GM12875 (cell line): ENCODE results near the gene INPP5A.

ENCODE experiments used
- H3K4me3 ChIP-seq: one replicate; pipeline ENCODE4 v1.5.1; 2011; ENCODE audit warnings: low read depth, low read length, control low read depth
- CTCF ChIP-seq: IDR thresholded peaks from 2 replicates; pipeline ENCODE4 v1.5.1; 2011; ENCODE audit warnings: low read depth, mild to moderate bottlenecking, control low read depth, inconsistent platforms, low read length, moderate library complexity, borderline replicate concordance; ENCODE audit not compliant: insufficient read depth

Gene INPP5A

GRCh38 chr10:132612571-132613504 is 75.3 kb downstream of the INPP5A start:
- TF ChIP-seq CTCF, result no peak
- no peak overlapping the region for H3K4me3 ChIP-seq

GRCh38 chr10:132613566-132614348 is 76.2 kb downstream of the INPP5A start:
- TF ChIP-seq CTCF, result no peak
- H3K4me3 ChIP-seq, result no peak overlapping the region

- H3K4me3 ChIP-seq, result no peak overlapping the region
Measured at GRCh38 chr10:132614431-132615340, 77.1 kb downstream of the INPP5A start.

GRCh38 chr10:132615341-132616169 is 78.0 kb downstream of the INPP5A start:
- TF ChIP-seq CTCF, result no peak
- H3K4me3 ChIP-seq, result no peak overlapping the region

More at GRCh38 chr10:132614431-132615340, 77.1 kb downstream of the INPP5A start:
- TF ChIP-seq CTCF, result no peak

GRCh38 chr10:132616170-132616995 is 78.8 kb downstream of the INPP5A start:
- no peak overlapping the region for H3K4me3 ChIP-seq
- TF ChIP-seq CTCF, result no peak
